Suprapubic skin (tissue), 4 donors: ENCODE data around the gene IRAK1BP1. TPM values are rescaled to one million over a fixed set of nuclear protein-coding genes. Genes with fewer than 3 reads are reported as not detected.

Experiments
- DNase-seq, 2 donors: peaks; one replicate each; pipeline ENCODE4 v3.0.0-alpha.2; 2019; ENCODE audit warnings: low spot score in 2 of 2
- H3K27ac ChIP-seq: fragments of 200-600 bp; sonication (generic); one replicate; pipeline ENCODE4 v1.5.1; 2019
- H3K27me3 ChIP-seq: fragments of 200-600 bp; sonication (generic); one replicate; pipeline ENCODE4 v1.5.1; 2019
- H3K36me3 ChIP-seq: fragments of 200-600 bp; sonication (generic); one replicate; pipeline ENCODE4 v1.5.1; 2019
- H3K4me1 ChIP-seq: fragments of 200-600 bp; sonication (generic); one replicate; pipeline ENCODE4 v1.5.1; 2019
- H3K4me3 ChIP-seq: fragments of 200-600 bp; sonication (generic); one replicate; pipeline ENCODE4 v1.5.1; 2019; ENCODE audit warnings: mild to moderate bottlenecking
- H3K9me3 ChIP-seq: fragments of 200-600 bp; sonication (generic); one replicate; pipeline ENCODE4 v1.5.1; 2019
- EP300 ChIP-seq: sonication (generic); formaldehyde crosslinking; IDR thresholded peaks from one replicate; pipeline ENCODE4 v1.6.1; 2017; ENCODE audit warnings: antibody characterized with exemption
- POLR2A ChIP-seq, 2 donors: fragments of 450-650 bp; IDR thresholded peaks; one replicate each; pipeline ENCODE4 v1.6.1; 2017; ENCODE audit warnings: antibody characterized with exemption in 2 of 2, mild to moderate bottlenecking in 2 of 2, moderate library complexity in 2 of 2
- POLR2AphosphoS5 ChIP-seq, 3 donors: sonication (generic); formaldehyde crosslinking; IDR thresholded peaks; one replicate each; pipeline ENCODE4 v1.6.1; 2017; ENCODE audit warnings: antibody characterized with exemption in 3 of 3
- WGBS: methylation state at CpG from one replicate; pipeline ENCODE4 v1.1.5; 2018; 5-methylcytosine and 5-hydroxymethylcytosine counted together
- total RNA-seq, 4 donors: library from RNA; depleted of rRNA; stranded (reverse); fragments of >200 nt; gene quantifications; one replicate each; pipeline ENCODE4 v1.1.0, GENCODE V29; 2016
- TF ChIP-seq, protein P1 (sequence below), 2 donors: fragments of 200-600 bp in 1 of 2; fragments of 450-650 bp in 1 of 2; sonication (generic) in 1 of 2; IDR thresholded peaks; one replicate each; pipeline ENCODE4 v1.5.1; 2016 to 2019; ENCODE audit warnings: antibody characterized with exemption in 2 of 2, mild to moderate bottlenecking in 1 of 2, moderate library complexity in 1 of 2

Gene IRAK1BP1
- total RNA-seq, 4 donors from 2014 or later: 3.4 to 5.0 (median 4.0) TPM

DNA sequence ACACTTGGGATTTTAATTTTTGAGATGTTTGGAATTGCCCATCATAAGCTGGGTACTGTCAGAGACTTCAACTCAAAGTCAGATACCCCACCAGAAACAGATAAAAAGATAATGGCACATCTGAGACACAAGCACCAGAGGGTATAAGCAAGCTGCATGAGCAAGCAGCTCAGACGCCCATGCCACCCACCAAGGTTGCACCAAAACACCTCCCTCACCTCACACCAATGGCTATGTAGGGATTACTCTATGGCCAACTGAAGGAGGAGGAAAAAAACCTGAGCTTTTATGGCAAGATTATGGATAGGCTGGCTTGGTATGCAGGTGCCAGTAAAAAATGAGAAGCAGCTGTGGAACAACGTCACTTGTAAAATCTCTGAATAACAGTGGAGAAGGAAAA, 3.8 kb upstream of the IRAK1BP1 start:
- TF ChIP-seq POLR2A (IDR thresholded peaks at IDR 0.05): no peak
- no peak for TF ChIP-seq EP300
- no peak for TF ChIP-seq POLR2AphosphoS5 (IDR thresholded peaks at IDR 0.05)
- TF ChIP-seq, protein P1, sequence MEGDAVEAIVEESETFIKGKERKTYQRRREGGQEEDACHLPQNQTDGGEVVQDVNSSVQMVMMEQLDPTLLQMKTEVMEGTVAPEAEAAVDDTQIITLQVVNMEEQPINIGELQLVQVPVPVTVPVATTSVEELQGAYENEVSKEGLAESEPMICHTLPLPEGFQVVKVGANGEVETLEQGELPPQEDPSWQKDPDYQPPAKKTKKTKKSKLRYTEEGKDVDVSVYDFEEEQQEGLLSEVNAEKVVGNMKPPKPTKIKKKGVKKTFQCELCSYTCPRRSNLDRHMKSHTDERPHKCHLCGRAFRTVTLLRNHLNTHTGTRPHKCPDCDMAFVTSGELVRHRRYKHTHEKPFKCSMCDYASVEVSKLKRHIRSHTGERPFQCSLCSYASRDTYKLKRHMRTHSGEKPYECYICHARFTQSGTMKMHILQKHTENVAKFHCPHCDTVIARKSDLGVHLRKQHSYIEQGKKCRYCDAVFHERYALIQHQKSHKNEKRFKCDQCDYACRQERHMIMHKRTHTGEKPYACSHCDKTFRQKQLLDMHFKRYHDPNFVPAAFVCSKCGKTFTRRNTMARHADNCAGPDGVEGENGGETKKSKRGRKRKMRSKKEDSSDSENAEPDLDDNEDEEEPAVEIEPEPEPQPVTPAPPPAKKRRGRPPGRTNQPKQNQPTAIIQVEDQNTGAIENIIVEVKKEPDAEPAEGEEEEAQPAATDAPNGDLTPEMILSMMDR (IDR thresholded peaks at IDR 0.05): no peak
- H3K36me3 ChIP-seq: no peaks in the 10 kb centered on the region
- WGBS: 75% methylated on average over 2 of the region's 2 CpGs

DNA sequence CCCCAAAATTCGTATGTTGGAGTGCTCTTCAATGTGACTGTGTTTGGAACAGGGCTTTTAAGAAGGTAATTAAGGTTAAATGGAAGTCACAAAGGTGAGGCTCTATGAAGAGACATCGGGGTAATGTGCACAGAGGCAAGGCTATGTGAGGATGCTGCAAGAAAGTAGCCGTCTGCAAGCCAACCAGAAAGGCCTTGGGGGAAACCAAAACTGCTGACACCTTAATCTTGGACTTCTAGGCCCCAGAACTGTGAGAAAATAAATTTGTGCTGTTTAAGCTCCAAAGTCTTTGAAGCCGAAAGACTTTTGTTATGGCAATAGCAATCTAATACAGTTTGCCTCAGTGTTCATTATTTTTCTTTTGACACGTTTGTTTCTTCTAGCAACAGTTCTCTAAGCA, 2.4 kb upstream of the IRAK1BP1 start:
- WGBS: 89% methylated on average over 5 of the region's 5 CpGs
- no peak for DNase-seq

More for the DNA sequence above, 3.8 kb upstream of the IRAK1BP1 start:
- H3K4me1 ChIP-seq: peaks cover 16% of the 10 kb centered on the region
- H3K27ac ChIP-seq: no peak overlapping the region
- no peak overlapping the region for H3K4me3 ChIP-seq
- no peaks in the 10 kb centered on the region for H3K9me3 ChIP-seq
- DNase-seq: no peak
- no peaks in the 10 kb centered on the region for H3K27me3 ChIP-seq

DNA sequence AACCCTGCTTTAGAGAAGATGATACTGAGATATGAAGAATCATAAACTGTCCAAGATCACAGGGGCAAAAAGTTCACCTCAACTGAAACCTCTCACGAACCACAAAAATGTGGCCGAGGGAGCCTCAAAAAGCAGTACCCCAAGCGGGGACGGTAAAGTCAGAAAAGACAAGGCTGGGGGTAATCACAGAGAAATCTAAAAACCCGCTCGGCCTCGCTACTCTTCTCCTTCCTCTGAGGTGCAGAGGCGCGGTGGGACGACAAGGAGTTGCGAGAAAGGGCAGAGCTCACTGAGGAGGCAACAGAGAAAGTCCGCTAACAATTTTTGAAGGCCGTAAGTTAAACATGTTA, 356 bp upstream of the IRAK1BP1 start:
- no peaks in the 10 kb centered on the region for H3K27me3 ChIP-seq
- TF ChIP-seq POLR2A (IDR thresholded peaks at IDR 0.05): no peak
- no peak for TF ChIP-seq EP300
- no peak for TF ChIP-seq POLR2AphosphoS5 (IDR thresholded peaks at IDR 0.05)
- TF ChIP-seq, protein P1 (IDR thresholded peaks at IDR 0.05): no peak
- DNase-seq: no peak
- under 1% methylated on average over 13 of the region's 13 CpGs for WGBS
- peak overlapping the region; percentile 97 for H3K4me3 ChIP-seq
- no peaks in the 10 kb centered on the region for H3K36me3 ChIP-seq
- peaks cover 19% of the 10 kb centered on the region for H3K4me1 ChIP-seq
- H3K27ac ChIP-seq: peak overlapping the region; percentile 45
- no peaks in the 10 kb centered on the region for H3K9me3 ChIP-seq

More for the DNA sequence above, 2.4 kb upstream of the IRAK1BP1 start:
- Histone ChIP-seq H3K36me3 (no peaks in the 10 kb centered on the region), H3K4me1 (peaks cover 19% of the 10 kb centered on the region), H3K27me3 (no peaks in the 10 kb centered on the region), H3K27ac (no peak overlapping the region), H3K4me3 (no peak overlapping the region), H3K9me3 (no peaks in the 10 kb centered on the region)
- no peak for TF ChIP-seq POLR2AphosphoS5 (IDR thresholded peaks at IDR 0.05)
- TF ChIP-seq POLR2A (IDR thresholded peaks at IDR 0.05): no peak
- TF ChIP-seq, protein P1 (IDR thresholded peaks at IDR 0.05): no peak
- no peak for TF ChIP-seq EP300

DNA sequence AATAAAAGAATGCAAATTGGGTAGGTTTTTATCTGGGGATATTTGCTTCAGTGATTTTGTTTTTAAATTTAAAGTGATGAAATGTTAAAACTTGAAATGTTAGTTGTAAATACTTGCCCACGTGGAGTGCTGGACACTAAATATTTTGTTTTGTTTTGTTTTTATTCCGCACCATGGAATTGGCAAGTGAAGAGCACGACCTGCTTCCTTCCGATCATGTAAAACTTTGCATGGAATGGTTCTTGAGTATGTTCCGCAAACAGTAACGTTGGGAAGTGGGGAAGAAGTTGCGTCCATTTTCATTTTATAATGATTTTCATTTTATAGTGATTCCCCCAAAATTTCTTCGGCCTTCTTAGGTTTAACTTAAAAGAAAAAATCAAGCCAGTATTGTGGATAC, 765 bp downstream of the IRAK1BP1 start:
- no peak for DNase-seq
- TF ChIP-seq POLR2AphosphoS5 (IDR thresholded peaks at IDR 0.05): no peak
- no peak for TF ChIP-seq EP300
- no peak for TF ChIP-seq POLR2A (IDR thresholded peaks at IDR 0.05)
- TF ChIP-seq, protein P1 (IDR thresholded peaks at IDR 0.05): no peak
- Histone ChIP-seq H3K27ac (no peak overlapping the region), H3K4me1 (peaks cover 19% of the 10 kb centered on the region), H3K4me3 (peak overlapping the region; percentile 97), H3K9me3 (no peaks in the 10 kb centered on the region), H3K27me3 (no peaks in the 10 kb centered on the region), H3K36me3 (no peaks in the 10 kb centered on the region)
- 18% methylated on average over 8 of the region's 8 CpGs for WGBS

DNA sequence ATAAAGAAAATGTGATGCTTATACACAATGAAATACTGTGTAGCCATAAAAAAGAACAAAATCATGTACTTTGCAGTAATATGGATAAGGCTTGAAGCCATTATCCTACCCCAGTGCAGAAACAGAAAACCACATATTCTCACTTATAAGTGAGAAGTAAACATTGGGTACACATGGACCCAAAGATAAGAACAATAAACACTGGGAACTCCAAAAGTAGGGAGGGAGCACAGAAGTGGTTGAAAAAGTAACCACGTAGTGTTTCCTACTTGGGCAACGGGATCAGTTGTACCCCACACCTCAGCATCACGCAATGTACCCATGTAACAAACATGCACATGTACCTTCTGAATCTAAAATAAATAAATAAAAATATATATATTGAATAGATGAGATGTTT, 8.2 kb downstream of the IRAK1BP1 start:
- H3K9me3 ChIP-seq: no peaks in the 10 kb centered on the region
- no peak for DNase-seq
- no peaks in the 10 kb centered on the region for H3K27me3 ChIP-seq
- WGBS: 96% methylated on average over 3 of the region's 3 CpGs
- no peaks in the 10 kb centered on the region for H3K4me1 ChIP-seq
- no peak for TF ChIP-seq POLR2A (IDR thresholded peaks at IDR 0.05)
- TF ChIP-seq, protein P1 (IDR thresholded peaks at IDR 0.05): no peak
- TF ChIP-seq POLR2AphosphoS5 (IDR thresholded peaks at IDR 0.05): no peak
- TF ChIP-seq EP300: no peak
- H3K36me3 ChIP-seq: peaks cover 10% of the 10 kb centered on the region
- no peak overlapping the region for H3K4me3 ChIP-seq
- no peak overlapping the region for H3K27ac ChIP-seq
